ENCODE data around the gene TPD52L2.
"Not testable (repeated sequence)": the region's sequence is repeated elsewhere in the genome, so short reads cannot be mapped to it uniquely, and the experiment has no call there.

TPD52L2 gene

DNA sequence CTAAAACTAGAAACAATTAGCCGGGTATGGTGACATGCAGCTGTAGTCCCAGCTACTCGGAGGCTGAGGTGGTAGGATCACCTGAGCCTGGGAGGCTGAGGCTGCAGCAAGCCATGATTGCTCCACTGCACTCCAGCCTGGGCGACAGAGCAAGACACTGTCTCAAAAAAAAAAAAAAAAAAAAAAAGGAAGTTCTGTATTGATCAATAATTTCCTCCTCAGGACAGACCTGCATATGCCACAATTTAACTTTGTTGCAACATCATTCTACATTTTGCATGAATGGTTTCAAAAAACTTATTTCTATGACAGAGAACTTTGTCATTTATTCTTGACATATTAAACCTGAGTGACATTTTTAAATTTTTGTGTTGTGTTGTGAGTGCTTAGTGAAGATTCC is 35.3 kb downstream of the TPD52L2 start:
- Mint-ChIP-seq H3K9me3 (no peaks in the 10 kb centered on the region), H3K4me1 (ENCODE audit: low read depth) (peaks cover 45% of the 10 kb centered on the region), H3K27ac (no peak overlapping the region)

DNA sequence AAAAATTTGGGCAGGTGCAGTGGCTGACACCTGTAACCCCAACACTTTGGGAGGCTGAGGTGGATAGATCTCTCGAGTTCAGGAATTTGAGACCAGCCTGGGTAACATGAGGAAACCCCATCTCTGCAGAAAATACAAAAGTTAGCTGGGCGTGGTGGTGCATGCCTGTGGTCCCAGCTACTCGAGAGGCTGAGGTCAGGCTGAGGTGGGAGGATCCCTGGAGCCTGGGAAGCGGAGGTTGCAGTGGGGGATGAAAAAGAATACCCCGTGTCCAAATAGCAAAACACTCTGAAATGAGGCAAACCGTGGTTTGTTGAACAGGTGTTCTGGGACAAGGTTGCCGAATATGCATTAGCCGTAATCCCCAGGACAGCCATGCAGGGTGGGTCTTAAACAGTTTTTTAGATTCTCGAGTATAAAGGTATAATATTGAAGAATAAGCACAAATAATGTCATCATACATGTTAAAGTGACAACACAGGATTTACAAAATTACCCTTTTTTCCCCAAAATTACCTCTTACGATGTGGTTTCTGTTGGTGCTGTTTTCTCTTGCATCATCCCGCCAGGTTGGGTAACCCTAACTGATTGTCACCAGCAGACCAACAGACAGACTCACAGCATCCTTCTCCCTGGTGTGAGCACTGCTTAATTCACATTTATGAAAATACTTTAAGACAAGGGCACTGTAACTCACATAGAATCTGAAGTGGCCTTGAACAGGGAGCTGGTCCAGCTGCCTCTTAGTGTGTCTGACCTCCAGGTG is 38.9 kb downstream of the TPD52L2 start:
- Mint-ChIP-seq H3K4me1 (ENCODE audit: low read depth) (peaks cover 22% of the 10 kb centered on the region), H3K4me3 (no peak overlapping the region), H3K36me3 (ENCODE audit: low read depth) (peaks cover 12% of the 10 kb centered on the region), H3K9me3 (no peaks in the 10 kb centered on the region), H3K27ac (peak overlapping the region; percentile 72), H3K27me3 (ENCODE audit: low read depth) (no peaks in the 10 kb centered on the region)

More for the DNA sequence above, 35.3 kb downstream of the TPD52L2 start:
- Mint-ChIP-seq H3K27me3 (ENCODE audit: low read depth) (no peaks in the 10 kb centered on the region), H3K4me3 (no peak overlapping the region), H3K36me3 (ENCODE audit: low read depth) (peaks cover 26% of the 10 kb centered on the region)

DNA sequence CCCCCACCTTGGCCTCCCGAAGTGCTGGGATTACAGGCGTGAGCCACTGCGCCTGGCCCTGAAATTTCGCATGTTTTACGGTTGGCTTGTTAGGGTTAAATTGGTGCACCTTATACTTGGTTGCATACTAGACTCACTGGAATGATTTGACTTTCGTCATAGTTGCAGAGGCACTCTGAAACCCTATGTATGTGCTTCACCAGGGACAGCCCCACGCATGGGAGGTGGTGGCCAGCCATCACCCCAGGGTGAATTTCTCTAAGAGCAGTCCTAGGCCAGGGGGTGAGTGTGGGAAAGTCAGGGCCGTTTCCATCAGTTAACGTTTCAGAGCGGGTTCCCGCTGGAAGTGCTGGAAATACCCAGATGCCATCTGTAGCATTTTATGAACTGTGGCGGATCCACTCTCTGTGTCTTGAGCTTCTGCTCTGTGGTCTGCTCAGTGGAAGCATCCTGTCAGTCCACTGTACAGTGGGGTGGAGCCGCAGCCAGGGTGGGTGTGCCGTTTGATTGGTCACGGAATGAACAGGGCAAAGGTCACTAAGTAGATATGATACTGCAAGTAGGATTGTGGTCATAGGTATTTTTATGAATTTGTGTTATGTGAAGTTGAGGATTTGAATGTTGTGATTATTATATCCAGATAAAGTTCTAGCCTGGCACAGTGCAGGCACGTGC is 43.1 kb downstream of the TPD52L2 start:
- no peaks in the 10 kb centered on the region for H3K27me3 Mint-ChIP-seq (ENCODE audit: low read depth)
- H3K36me3 Mint-ChIP-seq (ENCODE audit: low read depth) = peaks cover 11% of the 10 kb centered on the region
- H3K4me1 Mint-ChIP-seq (ENCODE audit: low read depth) = peaks cover 27% of the 10 kb centered on the region
- no peak overlapping the region for H3K4me3 Mint-ChIP-seq
- H3K27ac Mint-ChIP-seq = peak overlapping the region; percentile 21
- H3K9me3 Mint-ChIP-seq = no peaks in the 10 kb centered on the region

DNA sequence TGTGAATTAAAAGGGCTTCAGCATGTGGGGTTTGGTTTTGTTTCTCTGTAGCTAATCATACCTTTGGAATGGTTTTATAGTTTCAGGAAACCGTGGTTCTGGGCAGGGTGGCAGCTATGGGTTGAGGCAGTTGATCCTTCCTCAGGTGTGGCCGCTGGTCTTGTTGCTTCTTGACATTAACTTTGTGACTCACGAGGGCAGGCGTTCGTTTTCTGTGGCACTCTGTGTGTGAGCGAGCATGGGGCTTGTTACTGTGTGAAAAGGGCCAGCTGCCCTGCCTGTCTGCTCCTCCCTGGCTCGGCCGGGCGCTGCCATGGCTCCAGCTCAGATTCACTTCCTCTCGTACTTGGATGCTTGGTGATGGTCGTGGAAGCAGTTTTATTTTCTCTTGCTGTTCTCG is 46.1 kb downstream of the TPD52L2 start:
- Mint-ChIP-seq H3K27me3 (ENCODE audit: low read depth) (no peaks in the 10 kb centered on the region), H3K4me1 (ENCODE audit: low read depth) (peaks cover 22% of the 10 kb centered on the region), H3K36me3 (ENCODE audit: low read depth) (peaks cover 13% of the 10 kb centered on the region), H3K27ac (no peak overlapping the region), H3K4me3 (no peak overlapping the region), H3K9me3 (peaks cover 3% of the 10 kb centered on the region)

- peaks cover 22% of the 10 kb centered on the region for H3K4me1 Mint-ChIP-seq (ENCODE audit: low read depth)
- H3K36me3 Mint-ChIP-seq (ENCODE audit: low read depth) = peaks cover 17% of the 10 kb centered on the region
Measured at GRCh38 chr20:63913768-63914167, 48.7 kb downstream of the TPD52L2 start.

GRCh38 chr20:63915471-63915870 is 50.4 kb downstream of the TPD52L2 start:
- Mint-ChIP-seq H3K27me3 (ENCODE audit: low read depth) (no peaks in the 10 kb centered on the region), H3K36me3 (ENCODE audit: low read depth) (peaks cover 15% of the 10 kb centered on the region), H3K4me3 (no peak overlapping the region), H3K9me3 (peaks cover 5% of the 10 kb centered on the region), H3K4me1 (ENCODE audit: low read depth) (peaks cover 13% of the 10 kb centered on the region), H3K27ac (no peak overlapping the region)

More at GRCh38 chr20:63913768-63914167, 48.7 kb downstream of the TPD52L2 start:
- Mint-ChIP-seq H3K27me3 (ENCODE audit: low read depth) (no peaks in the 10 kb centered on the region), H3K4me3 (no peak overlapping the region), H3K27ac (no peak overlapping the region), H3K9me3 (peaks cover 5% of the 10 kb centered on the region)

GRCh38 chr20:63916371-63916939 is 51.4 kb downstream of the TPD52L2 start:
- not testable (repeated sequence) for H3K4me1 Mint-ChIP-seq (ENCODE audit: low read depth); H3K27ac Mint-ChIP-seq; H3K4me3 Mint-ChIP-seq; H3K9me3 Mint-ChIP-seq; H3K27me3 Mint-ChIP-seq (ENCODE audit: low read depth)
- H3K36me3 Mint-ChIP-seq (ENCODE audit: low read depth) = peaks cover 14% of the 10 kb centered on the region

DNA sequence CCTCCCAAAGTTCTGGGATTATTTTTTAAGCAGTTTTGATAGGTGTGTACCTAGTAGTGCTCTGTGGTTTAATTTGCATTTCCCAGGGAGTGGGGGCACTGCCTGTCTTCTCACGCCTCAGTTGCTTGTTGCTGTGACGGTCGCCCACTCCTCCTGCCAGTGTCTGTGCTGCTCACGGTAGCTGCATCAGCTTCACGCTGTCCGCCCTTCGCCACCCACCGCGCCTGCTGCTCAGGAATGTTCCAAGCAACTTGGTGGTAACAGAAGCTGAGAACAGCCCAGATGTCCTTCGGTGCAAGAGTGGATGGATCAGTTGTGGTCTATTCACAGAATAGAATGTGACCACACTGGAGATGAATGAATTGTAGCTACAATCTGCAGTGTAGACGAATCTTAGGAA is 52.7 kb downstream of the TPD52L2 start:
- Mint-ChIP-seq H3K36me3 (ENCODE audit: low read depth) (peaks cover 14% of the 10 kb centered on the region), H3K9me3 (peaks cover 5% of the 10 kb centered on the region), H3K4me1 (ENCODE audit: low read depth) (peaks cover 6% of the 10 kb centered on the region), H3K27me3 (ENCODE audit: low read depth) (no peaks in the 10 kb centered on the region), H3K4me3 (no peak overlapping the region), H3K27ac (no peak overlapping the region)

GRCh38 chr20:63919130-63919529 is 54.1 kb downstream of the TPD52L2 start:
- Mint-ChIP-seq H3K36me3 (ENCODE audit: low read depth) (peaks cover 14% of the 10 kb centered on the region), H3K27me3 (ENCODE audit: low read depth) (no peaks in the 10 kb centered on the region), H3K4me1 (ENCODE audit: low read depth) (peaks cover 7% of the 10 kb centered on the region), H3K4me3 (no peak overlapping the region), H3K9me3 (peaks cover 5% of the 10 kb centered on the region), H3K27ac (no peak overlapping the region)

DNA sequence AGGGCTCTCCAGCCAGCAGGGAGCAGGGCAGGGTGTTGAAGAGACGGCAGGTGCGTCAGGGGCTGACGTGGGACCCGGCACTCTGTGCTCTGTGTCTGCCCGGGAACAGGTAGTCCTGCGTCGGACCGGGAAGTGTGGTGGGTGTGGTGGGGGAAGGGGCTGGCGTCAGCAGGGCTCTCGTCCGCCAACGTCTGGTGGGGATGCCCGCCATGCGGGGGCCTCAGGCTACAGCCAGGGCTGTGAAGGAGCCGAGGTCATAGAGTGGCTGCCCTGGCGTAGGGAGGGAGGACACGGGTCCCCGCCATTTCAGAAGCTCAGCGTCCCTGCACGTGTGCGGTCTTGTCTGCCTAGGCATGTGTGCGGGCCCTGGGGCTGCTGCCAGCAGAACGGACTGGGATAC is 55.2 kb downstream of the TPD52L2 start:
- Mint-ChIP-seq H3K4me1 (ENCODE audit: low read depth) (peaks cover 11% of the 10 kb centered on the region), H3K9me3 (peaks cover 5% of the 10 kb centered on the region), H3K27ac (no peak overlapping the region), H3K36me3 (ENCODE audit: low read depth) (peaks cover 10% of the 10 kb centered on the region), H3K4me3 (no peak overlapping the region), H3K27me3 (ENCODE audit: low read depth) (no peaks in the 10 kb centered on the region)

GRCh38 chr20:63923651-63924050 is 58.6 kb downstream of the TPD52L2 start:
- Mint-ChIP-seq H3K9me3 (no peaks in the 10 kb centered on the region), H3K4me1 (ENCODE audit: low read depth) (peaks cover 9% of the 10 kb centered on the region), H3K27ac (no peak overlapping the region), H3K27me3 (ENCODE audit: low read depth) (no peaks in the 10 kb centered on the region), H3K36me3 (ENCODE audit: low read depth) (peaks cover 19% of the 10 kb centered on the region), H3K4me3 (no peak overlapping the region)

DNA sequence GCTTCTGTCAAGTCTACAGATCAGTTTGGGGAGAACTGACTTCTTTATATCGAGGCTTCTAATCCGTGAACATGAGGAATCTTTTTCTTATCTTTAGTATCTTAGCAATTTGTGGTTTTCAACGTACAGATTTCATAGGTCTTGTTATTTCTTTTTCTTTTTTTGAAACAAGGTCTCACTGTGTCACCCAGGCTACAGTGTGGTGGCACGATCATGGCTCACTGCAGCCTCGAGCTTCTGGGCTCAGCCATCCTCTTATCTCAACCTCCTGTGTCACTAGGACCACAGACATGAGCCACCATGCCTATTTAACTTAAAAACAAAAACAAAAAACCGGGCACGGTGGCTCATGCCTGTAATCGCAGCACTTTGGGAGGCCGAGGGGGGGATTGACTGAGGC is 59.2 kb downstream of the TPD52L2 start:
- peaks cover 9% of the 10 kb centered on the region for H3K4me1 Mint-ChIP-seq (ENCODE audit: low read depth)
- no peak overlapping the region for H3K4me3 Mint-ChIP-seq
- H3K27ac Mint-ChIP-seq = no peak overlapping the region
- peaks cover 23% of the 10 kb centered on the region for H3K36me3 Mint-ChIP-seq (ENCODE audit: low read depth)
- no peaks in the 10 kb centered on the region for H3K9me3 Mint-ChIP-seq
- no peaks in the 10 kb centered on the region for H3K27me3 Mint-ChIP-seq (ENCODE audit: low read depth)

GRCh38 chr20:63926298-63926697 is 61.2 kb downstream of the TPD52L2 start:
- H3K4me3 Mint-ChIP-seq = no peak overlapping the region
- H3K27me3 Mint-ChIP-seq (ENCODE audit: low read depth) = no peaks in the 10 kb centered on the region
- H3K4me1 Mint-ChIP-seq (ENCODE audit: low read depth) = peaks cover 9% of the 10 kb centered on the region
- peaks cover 32% of the 10 kb centered on the region for H3K36me3 Mint-ChIP-seq (ENCODE audit: low read depth)
- H3K27ac Mint-ChIP-seq = no peak overlapping the region
- H3K9me3 Mint-ChIP-seq = no peaks in the 10 kb centered on the region

- Mint-ChIP-seq H3K36me3 (ENCODE audit: low read depth) (peaks cover 35% of the 10 kb centered on the region), H3K27me3 (ENCODE audit: low read depth) (no peaks in the 10 kb centered on the region), H3K4me3 (no peak overlapping the region), H3K27ac (no peak overlapping the region), H3K4me1 (ENCODE audit: low read depth) (peaks cover 5% of the 10 kb centered on the region), H3K9me3 (no peaks in the 10 kb centered on the region)
Measured at GRCh38 chr20:63929071-63929470, 64.0 kb downstream of the TPD52L2 start.

DNA sequence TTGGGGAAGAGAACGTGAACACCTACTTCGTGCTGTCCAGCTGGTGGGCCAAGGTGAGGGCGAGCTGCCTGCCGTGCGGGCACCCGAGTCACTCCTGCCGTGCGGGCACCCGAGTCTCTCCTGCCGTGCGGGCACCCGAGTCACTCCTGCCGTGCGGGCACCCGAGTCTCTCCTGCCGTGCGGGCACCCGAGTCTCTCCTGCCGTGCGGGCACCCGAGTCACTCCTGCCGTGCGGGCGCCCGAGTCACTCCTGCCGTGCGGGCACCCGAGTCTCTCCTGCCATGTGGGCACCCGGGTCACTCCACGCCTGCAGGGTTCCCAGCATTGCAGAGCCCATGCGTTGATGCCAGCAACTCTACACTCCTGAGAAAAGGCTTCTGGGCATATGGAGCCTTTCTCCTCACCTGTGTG is 64.4 kb downstream of the TPD52L2 start:
- H3K36me3 Mint-ChIP-seq (ENCODE audit: low read depth) = peaks cover 37% of the 10 kb centered on the region
- H3K27me3 Mint-ChIP-seq (ENCODE audit: low read depth); H3K4me1 Mint-ChIP-seq (ENCODE audit: low read depth); H3K27ac Mint-ChIP-seq; H3K4me3 Mint-ChIP-seq; H3K9me3 Mint-ChIP-seq: not testable (repeated sequence)
